ENCODE data around the gene MPPED1. TPM values are rescaled to one million over a fixed set of nuclear protein-coding genes. Genes with fewer than 3 reads are reported as not detected.

The MPPED1 gene
- total RNA-seq, 1 experiment from 2014 or later, result not detected

DNA sequence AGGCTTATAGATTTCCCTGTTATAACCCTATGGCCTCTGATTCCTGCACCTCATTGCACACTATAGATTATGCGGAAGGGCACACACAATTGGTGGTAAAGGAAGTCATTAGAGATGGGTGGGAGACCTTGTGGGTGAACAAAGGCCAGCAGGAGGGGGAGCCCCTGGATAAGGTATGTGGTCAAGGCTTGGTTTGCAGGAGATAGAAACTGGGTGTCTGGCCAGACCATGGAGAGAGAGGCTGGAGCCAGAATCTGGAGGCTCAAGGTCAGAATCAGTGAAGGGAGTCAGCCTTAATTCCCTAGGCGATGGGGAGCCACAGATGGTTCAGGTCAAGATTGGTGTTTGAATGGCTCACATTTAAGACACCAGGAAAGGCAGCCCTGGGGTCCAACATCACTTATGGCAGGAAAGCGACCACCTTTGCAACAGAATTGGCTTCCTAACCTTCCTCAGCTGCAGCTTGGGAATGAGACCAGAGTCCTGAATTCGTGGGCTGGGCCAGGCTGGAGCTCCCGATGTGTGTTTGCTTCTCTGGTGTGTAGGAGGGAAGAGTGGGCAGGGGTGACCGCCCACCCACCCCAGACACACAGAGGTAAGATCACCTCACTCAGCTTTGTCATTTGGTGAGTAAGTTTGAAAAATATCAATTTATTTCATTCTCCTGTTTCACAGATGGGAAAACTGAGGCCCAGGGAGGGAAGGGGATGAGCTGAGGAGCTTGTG, 45.9 kb upstream of the MPPED1 start:
- peaks cover 35% of the 10 kb centered on the region for H3K27me3 ChIP-seq (replicated peaks; ENCODE audit: insufficient read depth, low read depth, low read length, poor library complexity)
- ChIA-PET POLR2A (ENCODE audit: low non-redundant PET) (interaction anchor here (0.7 kb wide), 1 partner anchor 27 kb away, joined by 3 read pairs; no protein-coding TSS in a partner anchor), CTCF (no interaction called here)
- no peak overlapping the region for H3K4me3 ChIP-seq (ENCODE audit: low read depth, low read length, poor library complexity, severe bottlenecking)
- no peak for DNase-seq (ENCODE audit: low spot score)
- no peak overlapping the region for H3K27ac ChIP-seq (ENCODE audit: low read depth, low read length, poor library complexity, severe bottlenecking)
- TF ChIP-seq EZH2 (IDR thresholded peaks at IDR 0.05; ENCODE audit: borderline replicate concordance, low read depth, low read length, poor library complexity, severe bottlenecking), result no peak
- no peaks in the 10 kb centered on the region for H3K4me1 ChIP-seq (ENCODE audit: insufficient read depth, low read length, poor library complexity, severe bottlenecking)
- intact Hi-C loops (cut with micrococcal nuclease; ENCODE audit: unreplicated experiment), result no loop called here
- BruUV-seq (replicated peaks), result no TSS peak
- H3K36me3 ChIP-seq (ENCODE audit: insufficient read depth, low read length, poor library complexity, severe bottlenecking), result no peaks in the 10 kb centered on the region
- H3K9me3 ChIP-seq (ENCODE audit: low read depth, low read length, poor library complexity, severe bottlenecking), result no peaks in the 10 kb centered on the region

DNA sequence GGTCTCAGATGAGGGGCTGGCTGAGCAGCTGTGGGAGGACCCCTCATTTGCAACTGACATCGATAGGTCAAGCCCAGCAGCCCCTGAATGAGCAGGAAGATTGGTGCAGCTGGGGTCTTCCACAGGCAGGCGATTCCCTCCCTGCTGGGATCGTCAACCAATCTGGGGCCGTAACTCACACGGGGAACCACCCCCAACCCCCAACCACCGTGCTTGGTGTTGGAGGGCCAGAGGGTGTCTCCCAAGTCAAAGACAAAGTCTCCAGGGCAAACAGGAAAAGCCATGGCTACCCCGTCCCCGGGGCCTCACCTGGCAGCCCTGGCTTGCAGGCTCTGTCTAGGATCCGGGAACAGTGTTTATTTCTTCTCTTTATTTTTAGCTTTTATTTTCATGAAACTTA, 41.8 kb upstream of the MPPED1 start:
- DNase-seq (ENCODE audit: low spot score), result no peak
- no TSS peak for BruUV-seq (replicated peaks)
- ChIA-PET POLR2A (ENCODE audit: low non-redundant PET) (no interaction called here), CTCF (no interaction called here)
- Histone ChIP-seq H3K4me3 (ENCODE audit: low read depth, low read length, poor library complexity, severe bottlenecking) (no peak overlapping the region), H3K27ac (ENCODE audit: low read depth, low read length, poor library complexity, severe bottlenecking) (no peak overlapping the region), H3K27me3 (replicated peaks; ENCODE audit: insufficient read depth, low read depth, low read length, poor library complexity) (peaks cover 44% of the 10 kb centered on the region), H3K36me3 (ENCODE audit: insufficient read depth, low read length, poor library complexity, severe bottlenecking) (no peaks in the 10 kb centered on the region), H3K4me1 (ENCODE audit: insufficient read depth, low read length, poor library complexity, severe bottlenecking) (no peaks in the 10 kb centered on the region), H3K9me3 (ENCODE audit: low read depth, low read length, poor library complexity, severe bottlenecking) (no peaks in the 10 kb centered on the region)
- no peak for TF ChIP-seq EZH2 (IDR thresholded peaks at IDR 0.05; ENCODE audit: borderline replicate concordance, low read depth, low read length, poor library complexity, severe bottlenecking)
- TF ChIP-seq, protein P1, sequence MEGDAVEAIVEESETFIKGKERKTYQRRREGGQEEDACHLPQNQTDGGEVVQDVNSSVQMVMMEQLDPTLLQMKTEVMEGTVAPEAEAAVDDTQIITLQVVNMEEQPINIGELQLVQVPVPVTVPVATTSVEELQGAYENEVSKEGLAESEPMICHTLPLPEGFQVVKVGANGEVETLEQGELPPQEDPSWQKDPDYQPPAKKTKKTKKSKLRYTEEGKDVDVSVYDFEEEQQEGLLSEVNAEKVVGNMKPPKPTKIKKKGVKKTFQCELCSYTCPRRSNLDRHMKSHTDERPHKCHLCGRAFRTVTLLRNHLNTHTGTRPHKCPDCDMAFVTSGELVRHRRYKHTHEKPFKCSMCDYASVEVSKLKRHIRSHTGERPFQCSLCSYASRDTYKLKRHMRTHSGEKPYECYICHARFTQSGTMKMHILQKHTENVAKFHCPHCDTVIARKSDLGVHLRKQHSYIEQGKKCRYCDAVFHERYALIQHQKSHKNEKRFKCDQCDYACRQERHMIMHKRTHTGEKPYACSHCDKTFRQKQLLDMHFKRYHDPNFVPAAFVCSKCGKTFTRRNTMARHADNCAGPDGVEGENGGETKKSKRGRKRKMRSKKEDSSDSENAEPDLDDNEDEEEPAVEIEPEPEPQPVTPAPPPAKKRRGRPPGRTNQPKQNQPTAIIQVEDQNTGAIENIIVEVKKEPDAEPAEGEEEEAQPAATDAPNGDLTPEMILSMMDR (conservative IDR thresholded peaks at IDR 0.05; ENCODE audit: low read depth, low read length), result no peak
- intact Hi-C loops (cut with micrococcal nuclease; ENCODE audit: unreplicated experiment), result no loop called here

DNA sequence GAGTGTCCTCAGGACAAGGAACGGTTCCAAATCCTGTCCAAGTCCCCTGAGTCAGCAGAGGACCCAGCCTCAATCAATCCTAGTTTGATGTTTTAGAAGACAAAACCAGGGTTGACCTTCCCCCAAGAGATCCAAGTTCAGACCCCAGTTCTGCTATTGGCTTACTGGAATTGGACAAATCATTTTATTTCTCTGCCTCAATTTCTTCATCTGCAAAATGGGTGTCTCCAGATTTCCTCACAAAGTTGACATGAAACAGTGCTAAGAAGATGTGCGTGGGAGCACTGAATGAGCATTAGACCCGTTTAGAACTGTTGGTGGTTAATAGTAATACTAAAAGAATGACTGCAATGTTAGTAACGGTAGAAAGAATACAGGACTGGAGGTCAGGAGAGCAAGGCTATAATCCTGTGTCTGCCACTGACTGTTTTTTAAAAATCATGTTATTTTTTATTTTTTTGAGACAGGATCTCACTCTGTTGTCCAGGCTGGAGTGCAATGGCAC, 35.8 kb upstream of the MPPED1 start:
- Histone ChIP-seq H3K27ac (ENCODE audit: low read depth, low read length, poor library complexity, severe bottlenecking) (no peak overlapping the region), H3K4me1 (ENCODE audit: insufficient read depth, low read length, poor library complexity, severe bottlenecking) (no peaks in the 10 kb centered on the region), H3K4me3 (ENCODE audit: low read depth, low read length, poor library complexity, severe bottlenecking) (no peak overlapping the region), H3K27me3 (replicated peaks; ENCODE audit: insufficient read depth, low read depth, low read length, poor library complexity) (peaks cover 34% of the 10 kb centered on the region), H3K9me3 (ENCODE audit: low read depth, low read length, poor library complexity, severe bottlenecking) (no peaks in the 10 kb centered on the region), H3K36me3 (ENCODE audit: insufficient read depth, low read length, poor library complexity, severe bottlenecking) (no peaks in the 10 kb centered on the region)
- TF ChIP-seq EZH2 (IDR thresholded peaks at IDR 0.05; ENCODE audit: borderline replicate concordance, low read depth, low read length, poor library complexity, severe bottlenecking), result no peak
- TF ChIP-seq, protein P1 (conservative IDR thresholded peaks at IDR 0.05; ENCODE audit: low read depth, low read length), result no peak
- DNase-seq (ENCODE audit: low spot score), result no peak
- ChIA-PET CTCF (no interaction called here), POLR2A (ENCODE audit: low non-redundant PET) (no interaction called here)
- intact Hi-C loops (cut with micrococcal nuclease; ENCODE audit: unreplicated experiment), result no loop called here
- BruUV-seq (replicated peaks), result no TSS peak

All from A673 (cell line).